ENCODE results near the gene AFF3.

The AFF3 gene

DNA sequence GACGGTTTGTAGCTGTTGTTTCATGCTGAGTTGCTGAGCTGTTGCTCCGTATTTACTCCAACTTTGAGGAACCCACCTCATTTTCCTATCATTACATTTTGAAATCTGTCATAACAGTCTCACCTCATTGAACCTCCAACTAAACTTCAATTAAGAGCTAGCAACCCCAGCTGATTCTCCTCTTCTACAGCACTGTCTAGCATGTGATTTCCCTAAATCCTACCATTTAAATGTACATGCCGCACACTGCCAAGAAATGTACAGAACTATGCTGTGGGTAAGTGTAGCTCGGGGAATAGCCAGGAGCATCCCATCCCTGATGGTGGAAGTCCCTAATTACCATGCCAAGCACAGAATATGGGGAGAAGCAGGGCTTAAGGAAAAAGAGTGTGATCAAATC, 299.9 kb downstream of the AFF3 start:
- DNase-seq (ENCODE audit: low spot score) = no peak
- TF ChIP-seq, protein P1, sequence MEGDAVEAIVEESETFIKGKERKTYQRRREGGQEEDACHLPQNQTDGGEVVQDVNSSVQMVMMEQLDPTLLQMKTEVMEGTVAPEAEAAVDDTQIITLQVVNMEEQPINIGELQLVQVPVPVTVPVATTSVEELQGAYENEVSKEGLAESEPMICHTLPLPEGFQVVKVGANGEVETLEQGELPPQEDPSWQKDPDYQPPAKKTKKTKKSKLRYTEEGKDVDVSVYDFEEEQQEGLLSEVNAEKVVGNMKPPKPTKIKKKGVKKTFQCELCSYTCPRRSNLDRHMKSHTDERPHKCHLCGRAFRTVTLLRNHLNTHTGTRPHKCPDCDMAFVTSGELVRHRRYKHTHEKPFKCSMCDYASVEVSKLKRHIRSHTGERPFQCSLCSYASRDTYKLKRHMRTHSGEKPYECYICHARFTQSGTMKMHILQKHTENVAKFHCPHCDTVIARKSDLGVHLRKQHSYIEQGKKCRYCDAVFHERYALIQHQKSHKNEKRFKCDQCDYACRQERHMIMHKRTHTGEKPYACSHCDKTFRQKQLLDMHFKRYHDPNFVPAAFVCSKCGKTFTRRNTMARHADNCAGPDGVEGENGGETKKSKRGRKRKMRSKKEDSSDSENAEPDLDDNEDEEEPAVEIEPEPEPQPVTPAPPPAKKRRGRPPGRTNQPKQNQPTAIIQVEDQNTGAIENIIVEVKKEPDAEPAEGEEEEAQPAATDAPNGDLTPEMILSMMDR (IDR thresholded peaks at IDR 0.05; ENCODE audit: borderline replicate concordance, control extremely low read depth, extremely low read depth, insufficient read depth, missing control alignments) = no peak
- in situ Hi-C loops (cut with MboI; ENCODE audit: low sequenced_read_pairs, unreplicated experiment) = no loop called here

DNA sequence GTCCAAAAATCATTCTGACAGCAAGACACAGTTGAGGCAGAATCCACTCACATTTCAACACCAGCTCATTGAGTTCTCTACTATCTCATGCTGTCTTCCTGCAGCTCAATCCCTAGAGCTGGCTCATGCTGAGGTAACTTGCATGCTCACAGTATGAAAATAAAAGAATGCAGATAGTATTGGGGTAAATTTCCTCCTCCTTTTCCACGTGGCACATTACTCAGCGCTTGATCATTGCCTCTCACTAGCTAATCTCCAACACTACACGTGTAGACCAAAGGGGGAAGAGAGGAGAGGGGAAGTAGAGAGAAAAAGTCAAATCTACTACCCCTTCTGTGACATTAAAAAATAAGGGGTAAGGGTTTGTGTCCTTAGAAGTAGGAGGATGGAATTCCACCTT, 300.6 kb downstream of the AFF3 start:
- in situ Hi-C loops (cut with MboI; ENCODE audit: low sequenced_read_pairs, unreplicated experiment) = no loop called here
- TF ChIP-seq, protein P1 (IDR thresholded peaks at IDR 0.05; ENCODE audit: borderline replicate concordance, control extremely low read depth, extremely low read depth, insufficient read depth, missing control alignments) = no peak
- no peak for DNase-seq (ENCODE audit: low spot score)

DNA sequence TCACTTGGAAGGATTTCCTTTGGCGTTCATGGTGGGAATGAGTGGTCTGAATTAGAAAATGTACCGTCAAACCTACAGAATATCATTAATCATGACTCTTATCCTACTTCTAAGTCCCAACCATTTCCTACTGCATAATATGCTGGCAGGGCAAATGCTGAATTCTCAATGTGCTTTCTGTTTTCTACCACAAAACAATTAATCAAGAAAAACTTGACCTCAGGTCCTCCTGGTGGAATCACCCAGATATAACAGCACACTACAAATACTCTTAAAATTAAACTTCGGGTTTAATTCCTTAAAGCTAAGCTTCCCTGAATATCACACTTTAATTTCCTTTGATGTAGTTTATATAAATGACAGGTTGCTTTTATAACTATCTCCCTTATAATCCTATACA, 301.6 kb downstream of the AFF3 start:
- DNase-seq (ENCODE audit: low spot score) = no peak
- in situ Hi-C loops (cut with MboI; ENCODE audit: low sequenced_read_pairs, unreplicated experiment) = no loop called here
- TF ChIP-seq, protein P1 (IDR thresholded peaks at IDR 0.05; ENCODE audit: borderline replicate concordance, control extremely low read depth, extremely low read depth, insufficient read depth, missing control alignments) = no peak

DNA sequence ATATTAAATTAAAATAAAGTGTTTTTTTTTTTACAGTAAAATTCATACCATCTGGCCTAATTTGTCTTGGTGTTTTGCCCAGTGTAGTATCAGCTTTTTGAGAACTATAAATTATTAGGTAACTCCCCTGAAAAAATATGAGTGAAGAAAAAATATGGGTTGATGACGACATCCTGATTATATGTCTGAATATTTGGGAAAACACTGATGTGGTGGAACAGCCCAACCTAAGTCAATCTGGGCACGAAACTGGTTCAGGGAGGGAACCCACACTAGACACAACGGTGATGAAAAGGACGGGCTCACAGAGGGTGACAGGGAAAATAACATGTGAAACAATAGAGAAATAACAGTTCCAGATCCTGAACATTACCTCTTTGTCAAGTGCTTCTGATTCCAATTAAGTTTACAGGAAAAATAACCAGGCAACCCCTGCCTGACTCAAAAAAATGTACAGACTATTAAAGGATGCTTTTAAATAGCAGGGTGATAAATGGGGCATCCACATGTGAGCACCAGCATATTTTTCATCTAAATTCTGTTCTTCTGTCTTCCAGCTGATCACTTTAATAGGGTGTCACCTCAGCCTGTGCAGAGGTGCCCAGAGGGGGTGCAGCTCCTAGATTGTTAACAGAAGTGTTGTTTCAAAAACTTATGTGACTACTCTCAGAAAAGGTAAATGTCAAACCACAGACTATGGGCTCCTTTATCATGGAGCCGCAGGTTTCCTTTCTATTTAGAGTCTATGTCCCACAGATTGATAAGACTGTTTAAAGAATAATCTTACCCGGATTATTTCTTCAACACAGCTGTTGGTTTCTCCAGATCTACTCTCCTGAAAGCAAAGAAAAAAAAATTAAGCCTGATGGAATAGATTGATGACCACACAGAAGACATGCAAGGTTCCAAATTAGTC, 305.4 kb downstream of the AFF3 start:
- no peak for DNase-seq (ENCODE audit: low spot score)
- TF ChIP-seq, protein P1 (IDR thresholded peaks at IDR 0.05; ENCODE audit: borderline replicate concordance, control extremely low read depth, extremely low read depth, insufficient read depth, missing control alignments) = no peak
- in situ Hi-C loops (cut with MboI; ENCODE audit: low sequenced_read_pairs, unreplicated experiment) = no loop called here

- in situ Hi-C loops (cut with MboI; ENCODE audit: low sequenced_read_pairs, unreplicated experiment) = no loop called here
- TF ChIP-seq, protein P1 (IDR thresholded peaks at IDR 0.05; ENCODE audit: borderline replicate concordance, control extremely low read depth, extremely low read depth, insufficient read depth, missing control alignments) = no peak
- no peak for DNase-seq (ENCODE audit: low spot score)
These were observed 308.0 kb downstream of the AFF3 start for GRCh38 chr2:99834426-99834825.

DNA sequence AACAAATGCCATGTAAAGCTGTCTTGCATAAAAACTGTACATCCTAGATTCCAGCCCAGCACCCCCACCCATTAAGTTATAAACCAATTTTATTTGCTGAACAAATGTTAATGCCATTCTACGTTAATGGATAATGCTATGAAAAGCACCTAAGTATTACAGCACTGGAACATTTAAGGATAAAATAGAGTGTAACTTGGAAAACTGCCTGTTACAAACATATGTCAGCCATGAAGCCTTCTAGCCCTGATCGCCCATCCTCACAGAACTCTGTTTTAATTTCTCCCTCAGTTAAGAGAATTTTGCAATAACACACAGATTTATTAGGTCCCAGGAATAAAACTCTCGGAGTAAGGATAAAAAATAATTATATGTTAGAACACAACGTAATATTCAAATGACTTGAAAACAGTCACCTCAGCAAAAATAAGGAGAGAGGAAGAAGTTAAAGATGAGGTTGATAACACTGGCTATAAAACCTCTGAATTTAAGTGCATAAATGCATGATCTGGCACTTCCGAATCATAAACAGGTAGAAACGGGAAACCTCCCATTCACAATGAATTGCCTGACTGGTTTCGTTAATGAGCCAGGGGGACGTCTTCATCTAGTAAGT, 308.7 kb downstream of the AFF3 start:
- no peak for DNase-seq (ENCODE audit: low spot score)
- in situ Hi-C loops (cut with MboI; ENCODE audit: low sequenced_read_pairs, unreplicated experiment) = no loop called here
- TF ChIP-seq, protein P1 (IDR thresholded peaks at IDR 0.05; ENCODE audit: borderline replicate concordance, control extremely low read depth, extremely low read depth, insufficient read depth, missing control alignments) = no peak

All from GM13976 (cell line).